ENCODE data around the gene CDK17.

Gene CDK17

GRCh38 chr12:96366381-96366654, 33.9 kb downstream of the CDK17 start:
- H3K9ac ChIP-seq (ENCODE audit: low read depth, low read length): no peak overlapping the region
- H3K4me1 ChIP-seq (ENCODE audit: control insufficient read depth, insufficient read depth, low read length): peaks cover 20% of the 10 kb centered on the region
- no peak overlapping the region for H3K4me3 ChIP-seq (ENCODE audit: low read length)
- no peaks in the 10 kb centered on the region for H3K27me3 ChIP-seq (ENCODE audit: control insufficient read depth, insufficient read depth, low read length)
- no peak overlapping the region for H3K4me2 ChIP-seq (ENCODE audit: low read length)
- no peaks in the 10 kb centered on the region for H3K36me3 ChIP-seq (ENCODE audit: insufficient read depth, low read length)
- no peaks in the 10 kb centered on the region for H3K9me3 ChIP-seq (replicated peaks; ENCODE audit: low read length)

DNA sequence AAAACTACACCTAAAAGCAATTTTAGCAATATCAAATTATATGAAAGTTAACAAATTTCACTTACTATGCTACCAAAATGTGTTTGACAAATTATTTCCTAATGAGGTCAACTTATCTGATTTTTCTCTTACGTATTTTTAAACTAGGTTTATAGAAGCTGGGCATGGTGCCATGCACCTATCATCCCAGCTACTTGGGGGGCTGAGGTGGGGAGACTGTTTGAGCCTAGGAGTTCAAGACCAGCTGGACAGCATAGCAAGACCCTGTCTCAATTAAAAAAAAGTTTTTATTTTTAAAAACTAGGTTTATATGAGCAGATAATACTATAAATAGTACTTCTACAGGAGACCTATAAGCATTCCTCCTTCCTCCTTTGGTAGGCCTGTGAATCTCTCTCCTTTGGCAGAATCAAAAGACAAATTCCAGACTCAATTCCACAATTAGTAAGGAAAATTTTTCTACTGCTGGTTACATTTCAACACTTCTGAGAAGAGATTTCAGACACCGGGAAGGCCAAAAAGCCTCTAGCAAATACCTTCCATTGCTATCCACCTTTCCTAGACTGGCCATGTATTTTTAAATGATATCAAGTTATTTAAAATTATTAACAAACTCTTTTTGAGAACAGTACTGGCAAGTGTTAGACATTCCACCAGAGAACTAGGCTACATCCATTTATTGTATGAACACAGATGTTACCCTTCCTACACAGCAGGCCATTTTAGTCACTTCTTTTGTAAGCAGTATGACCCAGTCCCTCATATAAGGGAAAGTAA, 34.4 kb downstream of the CDK17 start:
- H3K27me3 ChIP-seq (ENCODE audit: control insufficient read depth, insufficient read depth, low read length): no peaks in the 10 kb centered on the region
- H3K36me3 ChIP-seq (ENCODE audit: insufficient read depth, low read length): no peaks in the 10 kb centered on the region
- H3K9me3 ChIP-seq (replicated peaks; ENCODE audit: low read length): no peaks in the 10 kb centered on the region
- H3K9ac ChIP-seq (ENCODE audit: low read depth, low read length): no peak overlapping the region
- H3K4me3 ChIP-seq (ENCODE audit: low read length): no peak overlapping the region
- no peak overlapping the region for H3K4me2 ChIP-seq (ENCODE audit: low read length)
- peaks cover 20% of the 10 kb centered on the region for H3K4me1 ChIP-seq (ENCODE audit: control insufficient read depth, insufficient read depth, low read length)

GRCh38 chr12:96364092-96364700, 36.0 kb downstream of the CDK17 start:
- Histone ChIP-seq H3K4me3 (ENCODE audit: low read length) (no peak overlapping the region), H3K27me3 (ENCODE audit: control insufficient read depth, insufficient read depth, low read length) (no peaks in the 10 kb centered on the region), H3K9ac (ENCODE audit: low read depth, low read length) (no peak overlapping the region), H3K36me3 (ENCODE audit: insufficient read depth, low read length) (no peaks in the 10 kb centered on the region), H3K4me1 (ENCODE audit: control insufficient read depth, insufficient read depth, low read length) (peaks cover 20% of the 10 kb centered on the region), H3K9me3 (replicated peaks; ENCODE audit: low read length) (no peaks in the 10 kb centered on the region), H3K4me2 (ENCODE audit: low read length) (no peak overlapping the region)

- no peaks in the 10 kb centered on the region for H3K9me3 ChIP-seq (replicated peaks; ENCODE audit: low read length)
- no peak overlapping the region for H3K4me2 ChIP-seq (ENCODE audit: low read length)
- H3K27me3 ChIP-seq (ENCODE audit: control insufficient read depth, insufficient read depth, low read length): no peaks in the 10 kb centered on the region
- peaks cover 9% of the 10 kb centered on the region for H3K4me1 ChIP-seq (ENCODE audit: control insufficient read depth, insufficient read depth, low read length)
- no peaks in the 10 kb centered on the region for H3K36me3 ChIP-seq (ENCODE audit: insufficient read depth, low read length)
- H3K9ac ChIP-seq (ENCODE audit: low read depth, low read length): no peak overlapping the region
- H3K4me3 ChIP-seq (ENCODE audit: low read length): no peak overlapping the region
Measured at GRCh38 chr12:96361074-96361473, 39.2 kb downstream of the CDK17 start.

DNA sequence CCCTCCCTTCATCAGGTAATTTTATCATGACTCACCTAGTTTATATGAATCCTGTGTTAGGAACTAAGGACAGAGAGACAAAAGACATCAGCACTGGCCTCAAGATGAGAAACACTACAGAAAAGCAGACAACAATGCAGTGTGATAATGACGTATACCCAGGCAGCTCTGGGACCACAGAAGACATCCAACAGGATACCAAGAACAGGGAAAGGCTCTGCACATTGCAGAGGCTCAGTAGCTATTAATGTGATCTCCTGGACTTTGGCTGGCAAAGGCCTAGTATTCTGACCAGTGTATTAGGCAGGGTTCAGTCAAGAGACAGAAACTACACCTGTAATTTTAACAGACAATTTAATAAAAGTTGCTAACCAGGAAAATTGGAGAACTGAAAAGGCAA, 39.7 kb downstream of the CDK17 start:
- peaks cover 9% of the 10 kb centered on the region for H3K4me1 ChIP-seq (ENCODE audit: control insufficient read depth, insufficient read depth, low read length)
- H3K4me2 ChIP-seq (ENCODE audit: low read length): no peak overlapping the region
- no peaks in the 10 kb centered on the region for H3K9me3 ChIP-seq (replicated peaks; ENCODE audit: low read length)
- H3K27me3 ChIP-seq (ENCODE audit: control insufficient read depth, insufficient read depth, low read length): no peaks in the 10 kb centered on the region
- no peak overlapping the region for H3K4me3 ChIP-seq (ENCODE audit: low read length)
- H3K9ac ChIP-seq (ENCODE audit: low read depth, low read length): no peak overlapping the region
- H3K36me3 ChIP-seq (ENCODE audit: insufficient read depth, low read length): no peaks in the 10 kb centered on the region

DNA sequence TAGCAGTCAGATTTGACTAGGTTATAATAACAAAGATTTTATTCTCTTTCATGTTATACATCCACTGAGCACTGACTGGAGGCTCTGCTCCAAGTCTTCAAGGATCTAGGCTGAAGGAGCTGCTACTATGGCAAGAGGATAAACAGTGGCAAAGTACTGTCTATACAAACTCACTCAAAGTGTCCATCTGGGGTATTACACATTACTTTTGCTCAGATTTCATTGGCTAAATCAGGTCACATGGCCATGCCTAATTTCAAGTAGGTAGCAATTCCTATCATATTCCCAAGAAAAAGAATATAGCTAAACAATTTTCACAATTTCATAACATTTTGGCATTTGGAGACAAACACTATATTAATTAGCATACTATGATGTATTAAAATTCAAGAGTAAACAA, 40.9 kb downstream of the CDK17 start:
- Histone ChIP-seq H3K9ac (ENCODE audit: low read depth, low read length) (no peak overlapping the region), H3K36me3 (ENCODE audit: insufficient read depth, low read length) (no peaks in the 10 kb centered on the region), H3K27me3 (ENCODE audit: control insufficient read depth, insufficient read depth, low read length) (no peaks in the 10 kb centered on the region), H3K4me1 (ENCODE audit: control insufficient read depth, insufficient read depth, low read length) (peaks cover 7% of the 10 kb centered on the region), H3K4me2 (ENCODE audit: low read length) (no peak overlapping the region), H3K4me3 (ENCODE audit: low read length) (no peak overlapping the region), H3K9me3 (replicated peaks; ENCODE audit: low read length) (no peaks in the 10 kb centered on the region)

DNA sequence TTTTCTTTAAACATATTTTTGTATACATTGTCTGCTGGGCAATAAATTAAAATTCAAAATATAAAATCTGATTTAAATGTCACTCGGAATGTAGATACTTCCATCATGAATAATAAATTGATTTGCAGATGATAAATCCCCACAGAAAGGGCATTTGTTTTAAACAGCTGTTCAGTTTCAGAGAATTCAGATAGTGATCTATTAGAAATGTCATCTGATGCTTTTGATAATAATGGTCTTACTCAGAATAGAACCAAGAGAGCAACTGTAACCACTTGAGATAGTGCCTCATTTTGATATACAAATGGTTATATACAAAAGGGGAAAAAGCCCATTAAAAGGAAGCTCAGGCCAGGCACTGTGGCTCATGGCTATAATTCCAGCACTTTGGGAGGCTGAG, 43.4 kb downstream of the CDK17 start:
- Histone ChIP-seq H3K4me1 (ENCODE audit: control insufficient read depth, insufficient read depth, low read length) (peaks cover 9% of the 10 kb centered on the region), H3K9ac (ENCODE audit: low read depth, low read length) (no peak overlapping the region), H3K27me3 (ENCODE audit: control insufficient read depth, insufficient read depth, low read length) (no peaks in the 10 kb centered on the region)

DNA sequence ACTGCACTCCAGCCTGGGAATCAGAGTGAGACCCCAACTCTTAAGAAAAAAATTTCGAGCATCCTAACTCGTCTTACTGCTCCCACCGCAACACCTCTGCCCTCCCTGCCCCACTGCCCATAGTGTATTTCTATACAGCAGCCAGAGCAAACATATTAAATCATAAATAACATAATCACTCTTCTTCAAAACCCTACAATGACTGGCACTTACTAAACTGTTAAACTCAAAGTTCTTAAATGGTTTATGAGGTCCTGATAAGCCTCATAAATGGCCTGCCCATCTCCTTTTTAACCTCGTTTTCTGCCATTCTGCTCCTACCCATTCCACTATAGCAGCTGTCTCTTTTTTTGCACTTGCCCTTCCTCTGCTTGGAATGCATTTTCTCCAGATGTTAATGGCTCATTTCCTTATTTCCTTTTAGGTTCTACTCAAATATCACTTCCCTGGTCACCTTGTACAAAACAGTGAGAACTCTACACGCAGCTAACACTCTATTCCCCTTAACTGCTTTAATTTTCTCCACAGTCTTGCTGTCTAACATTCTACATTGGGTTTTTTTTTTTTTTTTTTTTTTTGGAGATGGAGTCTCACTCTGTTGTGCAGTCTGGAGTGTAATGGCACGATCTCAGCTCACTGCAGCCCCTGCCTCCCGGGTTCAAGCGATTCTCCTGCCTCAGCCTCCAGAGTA, 45.2 kb downstream of the CDK17 start:
- peaks cover 10% of the 10 kb centered on the region for H3K4me1 ChIP-seq (ENCODE audit: control insufficient read depth, insufficient read depth, low read length)
- H3K27me3 ChIP-seq (ENCODE audit: control insufficient read depth, insufficient read depth, low read length): no peaks in the 10 kb centered on the region
- no peak overlapping the region for H3K4me3 ChIP-seq (ENCODE audit: low read length)

More for the DNA sequence above, 43.4 kb downstream of the CDK17 start:
- Histone ChIP-seq H3K4me2 (ENCODE audit: low read length) (no peak overlapping the region), H3K9me3 (replicated peaks; ENCODE audit: low read length) (no peaks in the 10 kb centered on the region), H3K4me3 (ENCODE audit: low read length) (no peak overlapping the region), H3K36me3 (ENCODE audit: insufficient read depth, low read length) (no peaks in the 10 kb centered on the region)

GRCh38 chr12:96354326-96354725, 45.9 kb downstream of the CDK17 start:
- peaks cover 10% of the 10 kb centered on the region for H3K4me1 ChIP-seq (ENCODE audit: control insufficient read depth, insufficient read depth, low read length)

More for the DNA sequence above, 45.2 kb downstream of the CDK17 start:
- Histone ChIP-seq H3K9ac (ENCODE audit: low read depth, low read length) (no peak overlapping the region), H3K4me2 (ENCODE audit: low read length) (no peak overlapping the region), H3K36me3 (ENCODE audit: insufficient read depth, low read length) (no peaks in the 10 kb centered on the region), H3K9me3 (replicated peaks; ENCODE audit: low read length) (no peaks in the 10 kb centered on the region)

DNA sequence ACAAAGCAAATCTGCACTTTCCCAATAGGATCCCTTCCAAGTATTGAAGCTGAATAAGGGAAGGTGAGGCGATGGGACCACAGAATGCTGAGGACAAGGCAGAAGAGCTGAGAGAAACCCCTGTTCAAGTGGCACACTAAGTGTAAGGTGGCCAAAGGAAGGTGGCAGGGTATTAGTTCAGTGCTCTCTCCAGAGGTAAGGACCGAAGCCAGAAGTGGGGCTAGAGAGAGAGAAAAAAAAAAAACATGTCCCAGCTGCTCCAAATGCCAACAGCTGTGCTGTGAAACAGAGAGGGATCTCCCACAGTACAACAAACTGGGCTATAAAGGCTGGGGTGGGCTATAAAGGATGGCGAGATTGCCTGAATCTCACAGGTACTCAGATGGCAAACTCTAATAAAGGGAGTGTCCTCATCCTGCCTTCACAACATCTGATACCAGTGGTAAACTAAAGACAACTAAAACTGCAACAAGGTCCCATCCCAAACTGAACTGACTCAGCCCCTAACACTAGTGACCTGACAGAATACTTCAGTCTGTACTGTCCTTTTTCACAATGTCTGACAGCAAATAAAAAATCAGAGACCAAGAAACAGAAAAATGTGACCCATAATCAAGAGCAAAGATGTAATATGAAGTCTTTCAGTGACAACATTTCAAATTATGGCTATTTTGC, 47.9 kb downstream of the CDK17 start:
- no peaks in the 10 kb centered on the region for H3K27me3 ChIP-seq (ENCODE audit: control insufficient read depth, insufficient read depth, low read length)
- no peak overlapping the region for H3K9ac ChIP-seq (ENCODE audit: low read depth, low read length)
- H3K4me2 ChIP-seq (ENCODE audit: low read length): peak overlapping the region; percentile 24
- no peak overlapping the region for H3K4me3 ChIP-seq (ENCODE audit: low read length)
- peaks cover 10% of the 10 kb centered on the region for H3K4me1 ChIP-seq (ENCODE audit: control insufficient read depth, insufficient read depth, low read length)
- H3K9me3 ChIP-seq (replicated peaks; ENCODE audit: low read length): no peaks in the 10 kb centered on the region
- no peaks in the 10 kb centered on the region for H3K36me3 ChIP-seq (ENCODE audit: insufficient read depth, low read length)

More at GRCh38 chr12:96354326-96354725, 45.9 kb downstream of the CDK17 start:
- no peak overlapping the region for H3K4me2 ChIP-seq (ENCODE audit: low read length)
- H3K4me3 ChIP-seq (ENCODE audit: low read length): no peak overlapping the region
- no peaks in the 10 kb centered on the region for H3K27me3 ChIP-seq (ENCODE audit: control insufficient read depth, insufficient read depth, low read length)
- no peaks in the 10 kb centered on the region for H3K36me3 ChIP-seq (ENCODE audit: insufficient read depth, low read length)
- H3K9ac ChIP-seq (ENCODE audit: low read depth, low read length): no peak overlapping the region
- H3K9me3 ChIP-seq (replicated peaks; ENCODE audit: low read length): no peaks in the 10 kb centered on the region

DNA sequence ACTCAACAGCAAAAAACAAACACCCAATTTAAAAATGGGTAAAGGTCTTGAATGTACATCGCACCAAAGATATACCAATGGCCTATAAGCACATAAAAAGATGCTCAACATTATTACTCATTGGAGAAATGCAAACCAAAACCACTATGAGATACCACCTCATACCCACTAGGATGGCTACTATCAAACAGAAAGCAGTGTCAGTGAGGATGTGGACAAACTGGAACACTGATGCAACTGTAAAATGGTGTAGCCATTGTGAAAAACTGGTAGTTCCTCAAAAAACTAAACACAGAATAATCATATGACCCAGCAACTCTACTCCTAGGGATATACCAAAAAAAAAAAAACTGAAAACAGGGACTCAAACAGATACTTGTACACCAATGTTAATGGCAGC, 49.3 kb downstream of the CDK17 start:
- H3K27me3 ChIP-seq (ENCODE audit: control insufficient read depth, insufficient read depth, low read length): no peaks in the 10 kb centered on the region
- peaks cover 16% of the 10 kb centered on the region for H3K4me1 ChIP-seq (ENCODE audit: control insufficient read depth, insufficient read depth, low read length)
- H3K4me2 ChIP-seq (ENCODE audit: low read length): no peak overlapping the region
- H3K4me3 ChIP-seq (ENCODE audit: low read length): no peak overlapping the region
- H3K9ac ChIP-seq (ENCODE audit: low read depth, low read length): no peak overlapping the region
- H3K36me3 ChIP-seq (ENCODE audit: insufficient read depth, low read length): no peaks in the 10 kb centered on the region
- H3K9me3 ChIP-seq (replicated peaks; ENCODE audit: low read length): no peaks in the 10 kb centered on the region

Data from skeletal muscle satellite cell (primary cell).